DND-41 (cell line): ENCODE data around the gene FAM219A.

Experiments
- ATAC-seq: fragments of 200-7000 bp; cut with Tn5 transposase; 3 replicates; pipeline ENCODE4 v1.9.1; 2021; ENCODE audit warnings: low read depth; ENCODE audit not compliant: insufficient read depth
- DNase-seq: peaks from one replicate; pipeline ENCODE4 v3.0.0-alpha.2; 2020
- H2AFZ ChIP-seq: 2 replicates; pipeline ENCODE4 v1.6.0; 2012; ENCODE audit warnings: low read depth, low read length
- H3K27ac ChIP-seq: 2 replicates; pipeline ENCODE4 v1.5.1; 2012; ENCODE audit warnings: low read length, inconsistent platforms
- H3K27me3 ChIP-seq: fragments of 200-600 bp; sonication (generic); 2 replicates; pipeline ENCODE4 v1.6.0; 2012; ENCODE audit warnings: low read length, mild to moderate bottlenecking, inconsistent platforms; ENCODE audit not compliant: insufficient read depth, poor library complexity
- H3K36me3 ChIP-seq: 2 replicates; pipeline ENCODE4 v1.5.1; 2012; ENCODE audit warnings: low read length, inconsistent platforms; ENCODE audit not compliant: insufficient read depth
- H3K4me1 ChIP-seq: 2 replicates; pipeline ENCODE4 v1.5.1; 2012; ENCODE audit warnings: mild to moderate bottlenecking, low read length; ENCODE audit not compliant: insufficient read depth
- H3K4me2 ChIP-seq: 2 replicates; pipeline ENCODE4 v1.6.0; 2012; ENCODE audit warnings: mild to moderate bottlenecking, moderate library complexity, low read length, inconsistent platforms; ENCODE audit not compliant: insufficient read depth
- H3K4me3 ChIP-seq, 2 experiments: fragments of 200-600 bp in 1 of 2; shearing (Covaris generic) in 1 of 2; 2 replicates each; pipeline ENCODE4 v1.5.1; 2012 to 2016; ENCODE audit warnings: inconsistent platforms in 2 of 2, low read length in 2 of 2, mild to moderate bottlenecking in 2 of 2, low read depth in 1 of 2, moderate library complexity in 1 of 2
- H3K79me2 ChIP-seq: 2 replicates; pipeline ENCODE4 v1.6.0; 2012; ENCODE audit warnings: low read length, inconsistent platforms; ENCODE audit not compliant: insufficient read depth
- H3K9ac ChIP-seq: 2 replicates; pipeline ENCODE4 v1.6.0; 2012; ENCODE audit warnings: low read depth, mild to moderate bottlenecking, inconsistent platforms, low read length, moderate library complexity
- H3K9me3 ChIP-seq: 2 replicates; pipeline ENCODE4 v1.5.1; 2012; ENCODE audit warnings: low read length, moderate library complexity, mild to moderate bottlenecking, inconsistent platforms; ENCODE audit not compliant: insufficient read depth, severe bottlenecking
- H4K20me1 ChIP-seq: 2 replicates; pipeline ENCODE4 v1.6.0; 2012; ENCODE audit warnings: low read length; ENCODE audit not compliant: insufficient read depth
- CTCF ChIP-seq: IDR thresholded peaks from 2 replicates; pipeline ENCODE4 v1.5.1; 2012; ENCODE audit warnings: borderline replicate concordance, low read length, moderate library complexity, mild to moderate bottlenecking; ENCODE audit not compliant: poor library complexity, severe bottlenecking; ENCODE audit errors: extremely low read depth
- EZH2 ChIP-seq: IDR thresholded peaks from 3 replicates; pipeline ENCODE4 v1.6.1; 2012; ENCODE audit warnings: borderline replicate concordance, low read depth, mild to moderate bottlenecking, moderate library complexity, low read length, inconsistent platforms; ENCODE audit not compliant: severe bottlenecking

The FAM219A gene

GRCh38 chr9:34451135-34451534 is 7.2 kb downstream of the FAM219A start:
- peaks cover 2% of the 10 kb centered on the region; the same call in 1 of the 2 replicates for H3K4me1 ChIP-seq
- H2AFZ ChIP-seq, result no peak overlapping the region
- TF ChIP-seq CTCF, result no peak
- no peak for TF ChIP-seq EZH2
- H3K4me2 ChIP-seq, result no peak overlapping the region
- no peak for DNase-seq
- no peak overlapping the region for H3K4me3 ChIP-seq
- no peak for ATAC-seq
- H3K27me3 ChIP-seq, result no peaks in the 10 kb centered on the region
- peaks cover 26% of the 10 kb centered on the region; the same call in 1 of the 2 replicates for H3K79me2 ChIP-seq
- no peaks in the 10 kb centered on the region for H3K9me3 ChIP-seq
- no peak overlapping the region for H3K9ac ChIP-seq
- no peak overlapping the region for H3K27ac ChIP-seq
- H4K20me1 ChIP-seq, result peaks cover 48% of the 10 kb centered on the region; the same call in 1 of the 2 replicates
- no peaks in the 10 kb centered on the region for H3K36me3 ChIP-seq

GRCh38 chr9:34450644-34451043 is 7.7 kb downstream of the FAM219A start:
- H3K27ac ChIP-seq, result no peak overlapping the region
- peaks cover 50% of the 10 kb centered on the region; the same call in 1 of the 2 replicates for H4K20me1 ChIP-seq
- H3K9me3 ChIP-seq, result no peaks in the 10 kb centered on the region
- no peak overlapping the region for H3K4me3 ChIP-seq
- no peak overlapping the region for H3K4me2 ChIP-seq
- TF ChIP-seq EZH2 (no peak), CTCF (no peak)
- H3K27me3 ChIP-seq, result no peaks in the 10 kb centered on the region
- ATAC-seq (no peak), DNase-seq (no peak)
- H3K79me2 ChIP-seq, result peaks cover 23% of the 10 kb centered on the region; the same call in 1 of the 2 replicates
- no peak overlapping the region for H2AFZ ChIP-seq
- no peaks in the 10 kb centered on the region for H3K36me3 ChIP-seq
- H3K4me1 ChIP-seq, result no peaks in the 10 kb centered on the region
- H3K9ac ChIP-seq, result no peak overlapping the region

- H3K27me3 ChIP-seq, result no peaks in the 10 kb centered on the region
- DNase-seq (no peak), ATAC-seq (no peak)
- no peak overlapping the region for H3K4me3 ChIP-seq
- H3K9me3 ChIP-seq, result no peaks in the 10 kb centered on the region
- no peak overlapping the region for H3K27ac ChIP-seq
- no peak overlapping the region for H3K9ac ChIP-seq
- H3K36me3 ChIP-seq, result no peaks in the 10 kb centered on the region
- no peak overlapping the region for H2AFZ ChIP-seq
- peaks cover 38% of the 10 kb centered on the region; the same call in 1 of the 2 replicates for H4K20me1 ChIP-seq
- no peak for TF ChIP-seq EZH2
- TF ChIP-seq CTCF, result no peak
- no peak overlapping the region for H3K4me2 ChIP-seq
- H3K4me1 ChIP-seq, result no peaks in the 10 kb centered on the region
- H3K79me2 ChIP-seq, result peaks cover 12% of the 10 kb centered on the region; the same call in 1 of the 2 replicates
Observed at GRCh38 chr9:34446951-34447350, 11.4 kb downstream of the FAM219A start.
